Stimulated activated CD4-positive, alpha-beta T cell treated with anti-CD3 and anti-CD28 coated beads, Interleukin-4, amount 100 ng/mL, for 1 hour (primary cell): ENCODE results near the gene WASF2.
"Not testable (repeated sequence)": the region's sequence is repeated elsewhere in the genome, so short reads cannot be mapped to it uniquely, and the experiment has no call there.

Source experiments
- DNase-seq: peaks from one replicate; pipeline ENCODE4 v3.0.0-alpha.2; 2020

The WASF2 gene

GRCh38 chr1:27492796-27493195 lies 2.8 kb upstream of the WASF2 start:
- DNase-seq, result no peak

- DNase-seq, result no peak
Measured at GRCh38 chr1:27491748-27492700, 2.1 kb upstream of the WASF2 start.

- DNase-seq, result no peak
Measured at GRCh38 chr1:27489501-27489972, 430 bp downstream of the WASF2 start.

GRCh38 chr1:27487966-27488884 lies 1.7 kb downstream of the WASF2 start:
- DNase-seq, result no peak

GRCh38 chr1:27485363-27485762 lies 4.6 kb downstream of the WASF2 start:
- DNase-seq, result no peak

GRCh38 chr1:27483659-27484058 lies 6.3 kb downstream of the WASF2 start:
- no peak for DNase-seq

- DNase-seq, result no peak
Measured at GRCh38 chr1:27481994-27482620, 7.9 kb downstream of the WASF2 start.

GRCh38 chr1:27478098-27478497 lies 11.9 kb downstream of the WASF2 start:
- DNase-seq, result no peak

- DNase-seq, result no peak
Measured at GRCh38 chr1:27476237-27476636, 13.7 kb downstream of the WASF2 start.

GRCh38 chr1:27475720-27476119 lies 14.2 kb downstream of the WASF2 start:
- DNase-seq, result no peak

GRCh38 chr1:27473755-27474154 lies 16.2 kb downstream of the WASF2 start:
- no peak for DNase-seq

GRCh38 chr1:27472098-27472497 lies 17.9 kb downstream of the WASF2 start:
- DNase-seq, result not testable (repeated sequence)

- DNase-seq, result no peak
Measured at GRCh38 chr1:27471477-27471876, 18.5 kb downstream of the WASF2 start.

GRCh38 chr1:27469334-27469733 lies 20.6 kb downstream of the WASF2 start:
- no peak for DNase-seq

GRCh38 chr1:27468378-27468777 lies 21.6 kb downstream of the WASF2 start:
- DNase-seq, result not testable (repeated sequence)

GRCh38 chr1:27464926-27465647 lies 24.9 kb downstream of the WASF2 start:
- no peak for DNase-seq

- not testable (repeated sequence) for DNase-seq
Measured at GRCh38 chr1:27463916-27464315, 26.1 kb downstream of the WASF2 start.

- DNase-seq, result not testable (repeated sequence)
Measured at GRCh38 chr1:27458521-27458920, 31.4 kb downstream of the WASF2 start.

GRCh38 chr1:27455139-27455811 lies 34.7 kb downstream of the WASF2 start:
- DNase-seq, result no peak

GRCh38 chr1:27454610-27455009 lies 35.4 kb downstream of the WASF2 start:
- no peak for DNase-seq

- no peak for DNase-seq
Measured at GRCh38 chr1:27451343-27451742, 38.6 kb downstream of the WASF2 start.

- no peak for DNase-seq
Measured at GRCh38 chr1:27448982-27449381, 41.0 kb downstream of the WASF2 start.
